NCI-H2227 (cell line): ENCODE measurements around the gene TNFSF4.

Source experiments
- DNase-seq: peaks from one replicate; lab custom pipeline; 2025; ENCODE audit not compliant: unreplicated experiment; lab: John Stamatoyannopoulos, UW

Gene TNFSF4

GRCh38 chr1:173212952-173213491 lies 5.9 kb upstream of the TNFSF4 start:
- no peak for DNase-seq

DNA sequence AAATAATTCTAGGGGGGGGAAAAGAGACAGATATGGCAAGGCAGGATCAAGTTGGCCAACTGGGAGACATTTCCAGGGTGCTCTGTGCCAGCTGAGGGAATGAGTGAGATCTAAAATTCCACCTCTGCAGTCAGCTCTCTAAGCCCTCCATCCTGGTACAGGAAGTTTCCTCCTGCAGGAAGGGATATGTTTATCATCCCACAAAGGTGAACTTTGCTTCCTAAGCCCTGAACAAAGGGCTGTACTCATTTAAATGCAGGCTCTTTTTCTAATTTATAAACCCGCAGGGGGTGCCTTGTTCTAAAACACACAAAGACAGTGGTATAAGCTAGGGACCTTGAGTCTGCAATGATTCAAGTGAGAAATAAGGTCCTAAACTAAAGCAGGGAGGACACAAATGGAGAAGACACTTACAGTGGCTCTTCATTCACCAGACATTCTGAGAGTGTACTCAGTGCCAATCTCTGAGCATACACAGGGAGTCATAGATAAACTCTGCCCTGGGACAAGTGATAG lies 3.6 kb upstream of the TNFSF4 start:
- DNase-seq: no peak

- DNase-seq: no peak
These were observed 3.2 kb upstream of the TNFSF4 start for GRCh38 chr1:173210283-173210682.

GRCh38 chr1:173208868-173209267 lies 1.7 kb upstream of the TNFSF4 start:
- DNase-seq: no peak

DNA sequence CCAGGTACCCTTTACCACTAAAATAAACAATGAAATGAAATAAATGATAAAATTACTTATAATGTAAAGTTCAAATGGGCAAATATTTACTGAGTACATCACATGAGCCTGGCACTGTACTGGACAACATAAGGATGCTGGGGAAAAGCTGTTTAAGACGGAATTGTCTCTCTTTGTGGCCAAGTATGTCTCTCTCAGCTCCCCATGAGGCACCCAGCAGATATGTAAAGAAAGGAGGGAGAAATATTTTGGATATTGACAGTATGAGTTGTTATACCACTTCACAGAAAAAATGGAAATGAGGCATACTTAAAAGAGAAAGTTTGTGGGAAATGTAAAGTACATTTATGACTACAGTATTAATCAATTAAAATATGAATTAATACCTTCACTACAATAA lies 1.0 kb upstream of the TNFSF4 start:
- DNase-seq: no peak

DNA sequence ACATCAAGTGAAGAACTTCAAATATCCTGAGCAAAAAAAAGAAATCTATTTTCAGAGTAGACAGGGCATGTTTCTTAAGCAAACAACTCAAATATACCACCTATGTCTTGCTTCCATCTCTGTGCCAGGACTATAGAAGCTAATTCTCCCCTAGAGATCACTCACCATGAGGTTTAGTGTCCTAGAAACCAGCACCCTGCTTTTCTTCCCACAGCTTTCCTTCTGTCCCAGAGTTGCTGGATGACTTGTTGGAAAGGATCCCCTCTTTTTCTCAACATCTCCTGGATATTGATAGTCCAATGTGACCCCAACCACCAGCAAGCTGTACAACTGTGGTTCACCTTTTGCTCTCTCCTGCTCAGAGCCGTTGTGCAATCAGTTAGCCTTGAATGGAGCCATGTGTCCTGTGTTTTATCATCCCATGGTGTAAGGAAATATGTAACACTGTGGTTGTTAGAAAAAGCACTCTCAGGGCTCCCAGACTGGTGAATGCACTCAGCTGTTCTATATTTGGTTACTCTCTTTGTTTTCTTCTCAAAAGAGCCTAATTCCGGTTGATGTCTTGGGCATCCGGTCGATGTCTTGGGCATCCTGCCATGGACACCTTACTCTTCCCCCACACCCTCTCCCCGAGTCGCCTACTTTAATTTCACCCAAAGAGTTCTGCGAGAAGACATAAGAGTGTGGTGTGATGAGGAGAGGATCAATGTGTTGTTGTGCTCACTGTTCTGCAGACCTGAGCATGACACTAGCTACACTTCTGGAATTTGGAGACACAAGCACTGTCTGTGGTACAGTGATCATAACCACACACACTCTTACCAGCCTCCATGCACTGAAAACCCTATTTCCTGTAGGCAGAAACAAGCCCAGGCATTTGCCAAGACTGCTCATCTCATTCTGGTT lies 1.7 kb downstream of the TNFSF4 start:
- no peak for DNase-seq

GRCh38 chr1:173204693-173205092 lies 2.4 kb downstream of the TNFSF4 start:
- no peak for DNase-seq

DNA sequence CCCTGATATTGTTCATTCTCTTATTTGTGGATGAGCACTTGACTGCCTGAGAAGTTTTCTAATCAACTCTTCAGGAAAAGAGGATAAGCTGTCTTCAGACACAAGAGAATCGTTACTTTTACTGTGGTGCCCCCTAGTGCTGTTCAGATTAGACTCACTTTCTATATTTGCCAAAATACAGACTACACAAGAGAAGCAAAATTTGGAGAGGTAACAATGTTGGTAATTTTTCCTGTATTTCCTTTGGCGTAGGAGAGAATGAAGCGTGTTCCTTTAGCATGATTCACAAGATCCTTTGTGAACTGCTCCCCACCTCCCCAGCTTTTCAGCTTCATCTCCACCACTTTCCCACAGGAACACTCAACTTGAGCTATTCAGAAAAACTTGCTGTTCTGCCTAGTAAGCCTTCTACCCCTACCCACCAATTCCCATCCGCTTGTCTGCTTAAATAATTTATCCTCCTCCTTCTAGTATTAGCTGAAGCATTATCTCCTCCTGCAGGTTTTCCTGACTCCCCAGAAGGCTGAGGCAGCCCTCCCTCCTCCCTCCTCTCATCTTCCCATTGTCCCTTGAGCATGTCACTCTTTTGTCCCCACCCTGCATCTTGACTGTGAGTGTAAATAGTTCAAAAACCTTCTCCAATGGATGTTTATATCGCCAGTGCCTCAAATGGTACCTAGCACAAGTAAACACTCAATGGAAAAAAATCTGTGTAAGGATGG lies 4.5 kb downstream of the TNFSF4 start:
- DNase-seq: no peak

- no peak for DNase-seq
These were observed 5.2 kb downstream of the TNFSF4 start for GRCh38 chr1:173201969-173202368.

GRCh38 chr1:173195596-173196088 lies 11.5 kb downstream of the TNFSF4 start:
- DNase-seq: no peak

GRCh38 chr1:173193639-173194038 lies 13.5 kb downstream of the TNFSF4 start:
- DNase-seq: no peak

DNA sequence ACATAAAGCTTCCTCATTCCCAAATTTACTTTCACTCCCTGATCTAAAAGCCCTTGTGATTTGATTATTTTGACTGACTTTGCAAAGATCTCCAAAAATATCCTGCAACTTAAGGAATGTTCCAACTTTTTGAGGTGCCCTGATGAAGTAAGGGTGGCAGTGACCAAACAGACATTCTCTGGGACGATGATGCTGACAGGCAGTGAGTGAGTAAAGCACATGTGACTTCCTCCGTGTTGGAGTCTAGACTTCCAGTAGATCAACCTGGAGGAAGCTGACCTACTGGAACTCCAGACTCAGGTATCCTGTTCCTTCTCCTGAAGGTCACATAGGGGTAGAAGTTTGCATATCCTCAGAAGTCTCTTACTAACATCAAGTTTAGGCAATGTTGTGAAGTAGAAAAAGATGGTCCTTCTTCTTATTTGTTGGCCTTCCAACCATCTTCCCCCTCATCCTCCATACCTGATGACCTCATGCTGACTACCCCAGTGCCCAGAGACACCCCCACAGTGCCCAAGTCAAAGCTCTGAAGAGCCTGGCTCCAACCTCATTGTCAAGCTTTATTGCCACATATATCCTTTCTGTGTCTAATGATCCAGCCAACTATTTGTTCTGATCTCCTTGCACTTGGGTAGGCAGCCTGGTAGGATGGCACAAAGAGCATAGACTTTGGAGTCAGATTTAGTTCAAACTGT lies 16.0 kb downstream of the TNFSF4 start:
- DNase-seq: no peak

DNA sequence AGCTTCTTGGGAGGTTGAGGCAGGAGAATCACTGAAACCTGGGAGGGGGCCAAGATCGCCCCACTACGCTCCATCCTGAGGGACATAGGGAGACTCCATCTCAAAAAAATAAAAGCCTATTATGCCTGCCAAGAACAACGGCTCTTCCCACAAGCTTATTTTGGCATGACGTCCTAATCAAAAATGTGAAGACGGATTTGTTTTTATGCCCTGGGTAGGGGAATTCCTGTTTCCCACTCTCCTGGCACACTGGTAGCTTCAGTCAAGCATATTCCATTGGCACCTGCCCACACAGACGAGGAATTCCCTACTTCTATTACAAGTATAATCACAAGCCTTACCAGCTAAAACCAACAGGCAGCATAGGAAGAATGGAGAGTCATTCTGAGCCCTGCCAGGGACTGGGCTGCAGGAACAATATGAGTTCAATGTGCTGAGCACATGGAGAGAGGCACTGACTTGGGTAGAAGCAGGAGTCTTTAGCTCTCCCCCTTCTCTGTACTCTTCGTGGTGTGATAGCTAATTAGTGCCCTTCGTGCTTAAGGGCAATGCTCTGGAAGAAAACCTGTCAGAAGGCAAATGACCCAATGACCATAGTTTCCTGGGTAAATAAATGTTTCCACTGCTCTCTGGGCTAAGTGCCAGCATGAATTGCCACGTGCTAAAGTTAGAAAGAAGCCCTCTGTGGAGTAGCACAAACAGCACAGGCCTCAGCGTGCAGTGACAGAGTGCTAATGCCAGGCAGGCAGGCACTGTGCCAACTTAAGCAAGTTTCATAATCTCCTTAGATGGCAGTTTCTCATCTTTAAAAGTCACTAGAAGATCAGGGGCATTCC lies 16.8 kb downstream of the TNFSF4 start:
- no peak for DNase-seq

DNA sequence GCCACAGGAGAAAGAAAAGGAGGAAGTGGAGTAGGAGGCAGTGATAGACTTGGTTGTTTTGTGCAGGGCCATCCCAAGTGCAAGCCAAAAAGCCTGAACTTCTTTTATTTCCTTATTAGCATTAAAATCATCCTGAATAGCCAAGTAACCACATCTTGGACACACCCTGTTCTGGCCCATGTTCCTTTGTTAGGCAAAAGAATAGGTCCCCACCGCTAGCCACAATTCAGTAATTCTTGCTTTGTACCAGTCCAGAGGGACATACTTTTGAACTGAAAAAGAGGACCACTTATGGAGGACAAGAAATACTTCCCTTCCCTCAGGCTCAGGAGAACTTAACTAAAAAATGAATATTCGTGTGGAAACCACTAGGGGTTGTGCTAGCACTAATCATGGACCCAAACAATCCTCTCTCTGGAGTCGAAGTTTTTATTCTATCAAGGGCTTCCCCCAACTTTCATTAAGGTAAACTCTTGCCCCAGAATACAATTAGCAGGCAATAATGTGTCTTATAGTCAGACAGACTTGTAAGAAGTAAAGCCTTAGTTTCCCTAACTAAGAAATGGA lies 19.4 kb downstream of the TNFSF4 start:
- no peak for DNase-seq

DNA sequence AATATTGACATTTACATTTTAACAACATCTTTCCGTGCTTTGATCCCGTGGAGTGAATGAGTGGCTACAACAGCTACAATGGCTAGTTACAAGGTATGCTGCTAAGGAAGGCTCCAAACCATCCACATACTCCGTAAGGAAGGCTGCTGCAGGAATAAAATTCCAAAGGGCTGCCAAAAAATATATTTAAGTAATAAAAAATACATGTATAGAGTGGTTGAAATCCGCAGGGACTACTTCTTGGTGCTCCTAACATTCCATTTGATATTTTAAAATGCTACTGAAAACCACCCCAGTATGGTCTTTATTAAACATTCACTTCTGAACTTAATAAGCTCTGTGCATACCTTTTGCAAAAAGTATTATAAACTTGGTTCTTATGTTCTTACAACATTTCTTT lies 25.3 kb downstream of the TNFSF4 start:
- DNase-seq: no peak

- no peak for DNase-seq
These were observed 30.9 kb downstream of the TNFSF4 start for GRCh38 chr1:173176246-173176645.

DNA sequence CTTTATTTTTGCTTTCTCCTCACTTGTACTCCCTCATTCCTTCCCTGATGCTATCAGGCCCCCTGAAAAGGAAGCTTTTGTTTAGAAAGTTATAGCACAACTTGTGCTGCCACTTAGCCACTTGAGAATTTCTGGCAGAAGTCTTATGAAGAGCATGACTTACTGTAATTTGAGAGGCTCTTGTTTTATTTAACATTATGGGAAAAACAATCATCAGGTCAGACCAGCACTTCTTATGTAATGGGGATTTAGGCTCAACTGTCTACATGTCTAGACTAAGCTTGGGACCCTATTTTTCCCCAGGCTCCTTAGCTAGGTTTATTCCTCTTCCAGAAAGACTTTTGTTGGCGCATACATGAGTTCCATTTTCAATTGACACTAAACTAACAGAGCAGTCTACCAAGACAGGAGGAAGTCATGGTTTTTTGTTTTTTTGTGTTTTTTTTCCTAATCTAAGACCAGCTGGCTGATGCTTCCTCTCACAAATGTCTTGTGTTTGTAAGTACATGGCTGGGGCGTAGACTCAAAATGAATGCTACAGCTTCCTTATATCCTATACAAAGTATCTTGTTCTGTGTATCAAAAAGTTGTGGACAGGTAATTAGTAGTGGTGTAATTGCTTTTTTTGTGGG lies 31.5 kb downstream of the TNFSF4 start:
- DNase-seq: no peak

- DNase-seq: no peak
These were observed 33.7 kb downstream of the TNFSF4 start for GRCh38 chr1:173173388-173173787.

GRCh38 chr1:173171152-173171551 lies 36.0 kb downstream of the TNFSF4 start:
- no peak for DNase-seq
